Measurements from ENCODE around the gene NEK2. TPM values are rescaled to one million over a fixed set of nuclear protein-coding genes. Genes with fewer than 3 reads are reported as not detected.
A peak's percentile ranks its signal among the peaks of the same experiment; 100 is the strongest.

The NEK2 gene
- total and polyA plus RNA-seq, 2 experiments from 2014 or later = 5.3 to 7.1 TPM

- peak overlapping the region; percentile 82 for H3K27ac ChIP-seq
- TF ChIP-seq EZH2 (IDR thresholded peaks at IDR 0.05; ENCODE audit: borderline replicate concordance) = no peak
- TF ChIP-seq EZH2phosphoT487 (IDR thresholded peaks at IDR 0.05; ENCODE audit: low read depth, severe bottlenecking, unreplicated experiment) = no peak
- no peak for TF ChIP-seq CTCF (IDR thresholded peaks at IDR 0.05; ENCODE audit: poor library complexity)
- H3K4me1 ChIP-seq (ENCODE audit: insufficient read depth) = peaks cover 37% of the 10 kb centered on the region
- no peak overlapping the region for H3K4me3 ChIP-seq
- 38% methylated on average over 13 of the region's 13 CpGs for WGBS (ENCODE audit: low lambda C conversion rate, missing lambda C conversion rate)
- no peaks in the 10 kb centered on the region for H3K27me3 ChIP-seq
- H3K36me3 ChIP-seq (replicated peaks; ENCODE audit: insufficient read depth, low read depth) = no peaks in the 10 kb centered on the region
- no peaks in the 10 kb centered on the region for H3K9me2 ChIP-seq (replicated peaks; ENCODE audit: insufficient read depth)
- H3K79me2 ChIP-seq = no peaks in the 10 kb centered on the region
- no peak overlapping the region for H2AFZ ChIP-seq
- peak overlapping the region; percentile 43 for H3K4me2 ChIP-seq
- H3K9me3 ChIP-seq (ENCODE audit: low read depth) = no peaks in the 10 kb centered on the region
- no peak for DNase-seq (ENCODE audit: low spot score)
- H4K20me1 ChIP-seq (ENCODE audit: insufficient read depth, poor library complexity, severe bottlenecking) = no peaks in the 10 kb centered on the region
Measured at GRCh38 chr1:211639475-211640300, 35.7 kb downstream of the NEK2 start.

GRCh38 chr1:211638689-211639101, 36.7 kb downstream of the NEK2 start:
- H3K27me3 ChIP-seq = no peaks in the 10 kb centered on the region
- DNase-seq (ENCODE audit: low spot score) = no peak
- WGBS (ENCODE audit: low lambda C conversion rate, missing lambda C conversion rate) = 73% methylated on average over 5 of the region's 5 CpGs

GRCh38 chr1:211638246-211638645, 37.2 kb downstream of the NEK2 start:
- no peak for DNase-seq (ENCODE audit: low spot score)
- no peak overlapping the region for H3K4me3 ChIP-seq
- WGBS (ENCODE audit: low lambda C conversion rate, missing lambda C conversion rate) = 97% methylated on average over 5 of the region's 5 CpGs
- H3K79me2 ChIP-seq = no peaks in the 10 kb centered on the region
- H3K4me1 ChIP-seq (ENCODE audit: insufficient read depth) = peaks cover 28% of the 10 kb centered on the region
- no peaks in the 10 kb centered on the region for H4K20me1 ChIP-seq (ENCODE audit: insufficient read depth, poor library complexity, severe bottlenecking)
- H3K36me3 ChIP-seq (replicated peaks; ENCODE audit: insufficient read depth, low read depth) = no peaks in the 10 kb centered on the region
- H3K27ac ChIP-seq = peak overlapping the region; percentile 82
- no peaks in the 10 kb centered on the region for H3K27me3 ChIP-seq
- TF ChIP-seq EZH2 (IDR thresholded peaks at IDR 0.05; ENCODE audit: borderline replicate concordance) (no peak), EZH2phosphoT487 (IDR thresholded peaks at IDR 0.05; ENCODE audit: low read depth, severe bottlenecking, unreplicated experiment) (no peak), CTCF (IDR thresholded peaks at IDR 0.05; ENCODE audit: poor library complexity) (no peak)
- H3K4me2 ChIP-seq = no peak overlapping the region
- no peak overlapping the region for H2AFZ ChIP-seq
- no peaks in the 10 kb centered on the region for H3K9me2 ChIP-seq (replicated peaks; ENCODE audit: insufficient read depth)
- no peaks in the 10 kb centered on the region for H3K9me3 ChIP-seq (ENCODE audit: low read depth)

More at GRCh38 chr1:211638689-211639101, 36.7 kb downstream of the NEK2 start:
- no peaks in the 10 kb centered on the region for H4K20me1 ChIP-seq (ENCODE audit: insufficient read depth, poor library complexity, severe bottlenecking)
- no peaks in the 10 kb centered on the region for H3K36me3 ChIP-seq (replicated peaks; ENCODE audit: insufficient read depth, low read depth)
- H3K9me3 ChIP-seq (ENCODE audit: low read depth) = no peaks in the 10 kb centered on the region
- peaks cover 30% of the 10 kb centered on the region for H3K4me1 ChIP-seq (ENCODE audit: insufficient read depth)
- no peaks in the 10 kb centered on the region for H3K79me2 ChIP-seq
- TF ChIP-seq EZH2 (IDR thresholded peaks at IDR 0.05; ENCODE audit: borderline replicate concordance) (no peak), EZH2phosphoT487 (IDR thresholded peaks at IDR 0.05; ENCODE audit: low read depth, severe bottlenecking, unreplicated experiment) (no peak), CTCF (IDR thresholded peaks at IDR 0.05; ENCODE audit: poor library complexity) (no peak)
- no peak overlapping the region for H3K4me3 ChIP-seq
- no peak overlapping the region for H3K4me2 ChIP-seq
- H3K9me2 ChIP-seq (replicated peaks; ENCODE audit: insufficient read depth) = no peaks in the 10 kb centered on the region
- no peak overlapping the region for H2AFZ ChIP-seq
- peak overlapping the region; percentile 82 for H3K27ac ChIP-seq
